ENCODE measurements around the gene MAST2.

MAST2 gene

GRCh38 chr1:45982359-45982758 is 178.9 kb downstream of the MAST2 start:
- DNase-seq (ENCODE audit: low read depth in 2 of 2): no peak

GRCh38 chr1:45983967-45984366 is 180.6 kb downstream of the MAST2 start:
- DNase-seq (ENCODE audit: low read depth in 2 of 2): no peak

GRCh38 chr1:45987204-45987603 is 183.8 kb downstream of the MAST2 start:
- DNase-seq (ENCODE audit: low read depth in 2 of 2): no peak

GRCh38 chr1:45989249-45989648 is 185.8 kb downstream of the MAST2 start:
- DNase-seq (ENCODE audit: low read depth in 2 of 2): no peak

- DNase-seq (ENCODE audit: low read depth in 2 of 2): no peak
Observed at GRCh38 chr1:45994423-45994822, 191.0 kb downstream of the MAST2 start.

GRCh38 chr1:45995298-45995697 is 191.9 kb downstream of the MAST2 start:
- DNase-seq (ENCODE audit: low read depth in 2 of 2): no peak

- no peak for DNase-seq (ENCODE audit: low read depth in 2 of 2)
Observed at GRCh38 chr1:45998020-45998617, 194.7 kb downstream of the MAST2 start.

- DNase-seq (ENCODE audit: low read depth in 2 of 2): no peak
Observed at GRCh38 chr1:45999507-45999906, 196.1 kb downstream of the MAST2 start.

- no peak for DNase-seq (ENCODE audit: low read depth in 2 of 2)
Observed at GRCh38 chr1:46001081-46001785, 197.8 kb downstream of the MAST2 start.

GRCh38 chr1:46002551-46003150 is 199.2 kb downstream of the MAST2 start:
- no peak for DNase-seq (ENCODE audit: low read depth in 2 of 2)

GRCh38 chr1:46003315-46003714 is 199.9 kb downstream of the MAST2 start:
- no peak for DNase-seq (ENCODE audit: low read depth in 2 of 2)

GRCh38 chr1:46004492-46004891 is 201.1 kb downstream of the MAST2 start:
- DNase-seq (ENCODE audit: low read depth in 2 of 2): no peak

GRCh38 chr1:46005594-46005993 is 202.2 kb downstream of the MAST2 start:
- DNase-seq (ENCODE audit: low read depth in 2 of 2): no peak

- DNase-seq (ENCODE audit: low read depth in 2 of 2): no peak
Observed at GRCh38 chr1:46008585-46008984, 205.2 kb downstream of the MAST2 start.

GRCh38 chr1:46010611-46011010 is 207.2 kb downstream of the MAST2 start:
- no peak for DNase-seq (ENCODE audit: low read depth in 2 of 2)

- DNase-seq (ENCODE audit: low read depth in 2 of 2): no peak
Observed at GRCh38 chr1:46011121-46011695, 207.8 kb downstream of the MAST2 start.

GRCh38 chr1:46012236-46012635 is 208.8 kb downstream of the MAST2 start:
- DNase-seq (ENCODE audit: low read depth in 2 of 2): no peak

GRCh38 chr1:46013581-46013980 is 210.2 kb downstream of the MAST2 start:
- DNase-seq (ENCODE audit: low read depth in 2 of 2): no peak

- no peak for DNase-seq (ENCODE audit: low read depth in 2 of 2)
Observed at GRCh38 chr1:46017876-46018503, 214.6 kb downstream of the MAST2 start.

- DNase-seq (ENCODE audit: low read depth in 2 of 2): no peak
Observed at GRCh38 chr1:46019348-46019747, 215.9 kb downstream of the MAST2 start.

- no peak for DNase-seq (ENCODE audit: low read depth in 2 of 2)
Observed at GRCh38 chr1:46020010-46020409, 216.6 kb downstream of the MAST2 start.

Data from stimulated activated CD8-positive, alpha-beta memory T cell treated with anti-CD3 and anti-CD28 coated beads, Interleukin-7, amount 100 ng/mL, for 4 hours (primary cell).